BE2C (cell line): ENCODE measurements around the gene ADAMTSL5. TPM values are rescaled to one million over a fixed set of nuclear protein-coding genes. Genes with fewer than 3 reads are reported as not detected.

Experiments used
- DNase-seq: peaks from one replicate; pipeline ENCODE4 v3.0.0-alpha.2; 2020
- H3K27me3 ChIP-seq: fragments of 250-450 bp; sonication (Bioruptor Pico); 2 replicates; pipeline ENCODE4 v1.5.1; 2020; ENCODE audit warnings: mild to moderate bottlenecking
- H3K36me3 ChIP-seq: fragments of 250-450 bp; sonication (Bioruptor Pico); 2 replicates; pipeline ENCODE4 v1.5.1; 2020; ENCODE audit warnings: mild to moderate bottlenecking
- H3K4me1 ChIP-seq: fragments of 250-450 bp; sonication (Bioruptor Pico); 2 replicates; pipeline ENCODE4 v1.5.1; 2020
- H3K4me3 ChIP-seq: 2 replicates; pipeline ENCODE4 v1.5.1; 2011; ENCODE audit warnings: low read depth, low read length
- H3K9me3 ChIP-seq: fragments of 250-450 bp; sonication (Bioruptor Pico); 2 replicates; pipeline ENCODE4 v1.5.1; 2020
- polyA plus RNA-seq: library from polyadenylated mRNA; unstranded; fragments of >200 nt; gene quantifications from one replicate; pipeline ENCODE4 v1.2.1, GENCODE V29; 2012; ENCODE audit warnings: low read depth, missing spikeins; ENCODE audit not compliant: insufficient read length, insufficient read depth
- TF ChIP-seq, protein P1 (sequence below): IDR thresholded peaks from 2 replicates; pipeline ENCODE4 v1.5.1; 2012; ENCODE audit warnings: mild to moderate bottlenecking, low read depth, low read length

Gene ADAMTSL5
- not detected for polyA plus RNA-seq

DNA sequence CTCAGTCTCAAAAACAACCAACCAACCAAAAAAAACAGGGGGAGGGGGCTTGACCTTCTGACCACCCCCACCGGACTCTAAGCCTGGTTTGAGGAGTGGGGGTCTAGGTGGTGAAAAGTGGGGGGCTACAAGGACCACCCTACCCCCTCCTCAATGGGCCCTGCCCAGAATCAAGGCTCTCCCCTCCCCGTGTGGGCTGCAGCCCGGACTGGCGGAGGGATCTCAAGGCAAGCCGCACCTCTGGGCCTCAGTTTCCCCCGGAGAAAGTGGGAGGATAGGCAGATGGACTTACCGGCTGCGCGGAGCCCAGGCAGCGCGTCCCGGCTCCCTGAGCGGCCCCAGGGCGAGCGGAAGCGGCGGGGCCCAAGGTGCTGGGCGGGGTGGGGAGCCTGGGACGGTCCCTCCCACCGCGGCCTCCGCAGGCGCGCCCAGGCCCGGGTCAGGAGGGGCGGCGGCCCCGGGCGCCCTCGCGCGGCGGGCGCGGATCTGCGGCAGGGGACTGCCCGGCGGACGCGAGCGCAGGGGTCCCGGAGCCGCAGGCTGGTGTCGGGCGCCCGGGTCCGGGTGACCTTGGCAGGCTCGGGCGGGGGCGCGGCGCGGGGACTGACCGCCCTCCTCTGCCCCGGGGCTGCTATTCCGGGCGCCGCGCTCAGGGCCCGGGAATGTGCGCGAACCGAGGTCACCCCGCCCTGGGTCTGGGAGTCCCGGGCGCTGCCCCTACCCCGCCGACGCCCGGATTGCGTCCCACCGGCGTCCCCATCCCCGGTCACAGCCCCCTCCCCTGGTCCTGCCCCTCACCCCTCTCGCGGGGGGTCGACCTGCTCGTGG is at the start of gene ADAMTSL5:
Gene ADAMTSL5, minus strand, starts transcription at position 349 of the 828 bp plus-strand sequence. CDS start 2,076 bp downstream, outside the sequence.
- Histone ChIP-seq H3K9me3 (no peaks in the 10 kb centered on the region; the same call in 1 of the 2 replicates), H3K27me3 (peaks cover 39% of the 10 kb centered on the region), H3K36me3 (no peaks in the 10 kb centered on the region), H3K4me3 (no peak within 1 kb of the TSS), H3K4me1 (peaks cover 3% of the 10 kb centered on the region; the same call in 1 of the 2 replicates)
- TF ChIP-seq, protein P1, sequence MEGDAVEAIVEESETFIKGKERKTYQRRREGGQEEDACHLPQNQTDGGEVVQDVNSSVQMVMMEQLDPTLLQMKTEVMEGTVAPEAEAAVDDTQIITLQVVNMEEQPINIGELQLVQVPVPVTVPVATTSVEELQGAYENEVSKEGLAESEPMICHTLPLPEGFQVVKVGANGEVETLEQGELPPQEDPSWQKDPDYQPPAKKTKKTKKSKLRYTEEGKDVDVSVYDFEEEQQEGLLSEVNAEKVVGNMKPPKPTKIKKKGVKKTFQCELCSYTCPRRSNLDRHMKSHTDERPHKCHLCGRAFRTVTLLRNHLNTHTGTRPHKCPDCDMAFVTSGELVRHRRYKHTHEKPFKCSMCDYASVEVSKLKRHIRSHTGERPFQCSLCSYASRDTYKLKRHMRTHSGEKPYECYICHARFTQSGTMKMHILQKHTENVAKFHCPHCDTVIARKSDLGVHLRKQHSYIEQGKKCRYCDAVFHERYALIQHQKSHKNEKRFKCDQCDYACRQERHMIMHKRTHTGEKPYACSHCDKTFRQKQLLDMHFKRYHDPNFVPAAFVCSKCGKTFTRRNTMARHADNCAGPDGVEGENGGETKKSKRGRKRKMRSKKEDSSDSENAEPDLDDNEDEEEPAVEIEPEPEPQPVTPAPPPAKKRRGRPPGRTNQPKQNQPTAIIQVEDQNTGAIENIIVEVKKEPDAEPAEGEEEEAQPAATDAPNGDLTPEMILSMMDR = no peak
- peak; percentile 50 for DNase-seq

- peaks cover 50% of the 10 kb centered on the region for H3K36me3 ChIP-seq
These were observed 48.5 kb upstream of the ADAMTSL5 start for GRCh38 chr19:1561236-1561842.

GRCh38 chr19:1560286-1560882 is 47.6 kb upstream of the ADAMTSL5 start:
- Histone ChIP-seq H3K36me3 (peaks cover 45% of the 10 kb centered on the region), H3K27me3 (no peaks in the 10 kb centered on the region), H3K4me3 (no peak overlapping the region), H3K4me1 (no peaks in the 10 kb centered on the region), H3K9me3 (no peaks in the 10 kb centered on the region)
- TF ChIP-seq, protein P1 = no peak
- no peak for DNase-seq

More at GRCh38 chr19:1561236-1561842, 48.5 kb upstream of the ADAMTSL5 start:
- DNase-seq = no peak
- no peaks in the 10 kb centered on the region for H3K4me1 ChIP-seq
- no peaks in the 10 kb centered on the region for H3K27me3 ChIP-seq
- TF ChIP-seq, protein P1 = no peak
- H3K4me3 ChIP-seq = no peak overlapping the region
- H3K9me3 ChIP-seq = no peaks in the 10 kb centered on the region

GRCh38 chr19:1558552-1558951 is 45.7 kb upstream of the ADAMTSL5 start:
- Histone ChIP-seq H3K27me3 (no peaks in the 10 kb centered on the region), H3K4me1 (no peaks in the 10 kb centered on the region), H3K4me3 (no peak overlapping the region), H3K9me3 (no peaks in the 10 kb centered on the region), H3K36me3 (peaks cover 41% of the 10 kb centered on the region)
- TF ChIP-seq, protein P1 = no peak
- DNase-seq = no peak

- Histone ChIP-seq H3K9me3 (no peaks in the 10 kb centered on the region), H3K4me3 (no peak overlapping the region), H3K27me3 (no peaks in the 10 kb centered on the region), H3K4me1 (no peaks in the 10 kb centered on the region), H3K36me3 (peaks cover 27% of the 10 kb centered on the region)
- TF ChIP-seq, protein P1 = no peak
- DNase-seq = no peak
These were observed 43.7 kb upstream of the ADAMTSL5 start for GRCh38 chr19:1556390-1557070.
